GM19468 (cell line): ENCODE data around the gene AEBP1.

Experiments
- ATAC-seq: cut with Tn5 transposase; IDR thresholded peaks from one replicate; pipeline ENCODE4 v1.9.1; 2021; ENCODE audit warnings: mild to moderate bottlenecking, moderate library complexity, moderate number of reproducible peaks; ENCODE audit not compliant: unreplicated experiment; ENCODE audit errors: extremely low read depth

The AEBP1 gene

GRCh38 chr7:44101966-44102845 lies 1.9 kb upstream of the AEBP1 start:
- no peak for ATAC-seq

- ATAC-seq = no peak
Measured at GRCh38 chr7:44102846-44103565, 1.1 kb upstream of the AEBP1 start.

- ATAC-seq = no peak
Measured at GRCh38 chr7:44103566-44103922, 601 bp upstream of the AEBP1 start.

GRCh38 chr7:44104860-44105771 lies 971 bp downstream of the AEBP1 start:
- ATAC-seq = no peak

GRCh38 chr7:44105832-44106231 lies 1.7 kb downstream of the AEBP1 start:
- ATAC-seq = no peak

GRCh38 chr7:44106311-44107065 lies 2.3 kb downstream of the AEBP1 start:
- ATAC-seq = no peak

GRCh38 chr7:44107116-44107960 lies 3.2 kb downstream of the AEBP1 start:
- no peak for ATAC-seq

- ATAC-seq = no peak
Measured at GRCh38 chr7:44107961-44108767, 4.0 kb downstream of the AEBP1 start.

GRCh38 chr7:44108768-44109750 lies 4.9 kb downstream of the AEBP1 start:
- ATAC-seq = no peak

- no peak for ATAC-seq
Measured at GRCh38 chr7:44109991-44110390, 5.8 kb downstream of the AEBP1 start.

GRCh38 chr7:44110719-44111635 lies 6.8 kb downstream of the AEBP1 start:
- ATAC-seq = no peak

GRCh38 chr7:44111761-44112160 lies 7.6 kb downstream of the AEBP1 start:
- ATAC-seq = no peak

- ATAC-seq = no peak
Measured at GRCh38 chr7:44112231-44112996, 8.3 kb downstream of the AEBP1 start.

GRCh38 chr7:44112997-44113763 lies 9.0 kb downstream of the AEBP1 start:
- no peak for ATAC-seq
